ENCODE results near the gene PRRT4.

The PRRT4 gene

DNA sequence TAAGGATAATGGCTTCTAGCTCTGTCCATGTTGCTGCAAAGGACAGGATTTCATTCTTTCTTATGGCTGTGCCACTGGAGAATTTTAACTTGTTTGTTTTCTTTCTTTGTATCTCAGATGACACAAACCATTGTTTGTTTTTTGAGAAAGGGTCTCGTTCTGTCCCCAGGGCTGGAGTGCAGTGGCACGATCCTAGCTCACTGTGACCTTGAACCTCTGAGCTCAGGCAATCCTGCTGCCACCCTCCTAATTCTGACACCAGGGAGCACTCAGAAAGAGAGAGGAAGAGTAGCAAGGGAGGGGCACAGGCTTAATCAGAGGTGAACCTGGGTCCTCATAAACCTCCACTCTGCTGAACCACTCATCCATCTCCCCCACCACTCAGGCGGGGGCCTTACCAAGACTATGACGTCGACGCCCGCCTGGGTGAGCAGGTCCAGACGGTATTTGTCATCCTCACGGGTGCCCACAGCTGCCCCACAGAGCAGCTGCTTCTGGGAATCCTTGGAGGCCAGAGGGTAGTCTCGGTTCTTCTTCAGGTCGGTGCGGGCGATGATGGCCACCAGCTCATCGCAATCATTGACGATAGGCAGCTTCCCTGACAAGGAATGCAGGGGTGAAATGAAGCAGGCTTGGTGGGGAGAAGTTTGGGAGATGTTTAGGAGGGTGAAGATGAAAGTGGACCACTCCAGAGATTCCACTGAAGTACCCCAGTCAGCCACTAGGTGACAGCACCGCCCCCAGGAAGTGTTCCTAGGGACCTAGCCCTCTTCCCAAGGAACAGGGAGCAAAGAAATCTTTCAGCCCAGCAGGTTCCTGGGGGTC, 36.7 kb upstream of the PRRT4 start:
- TF ChIP-seq, protein P1, sequence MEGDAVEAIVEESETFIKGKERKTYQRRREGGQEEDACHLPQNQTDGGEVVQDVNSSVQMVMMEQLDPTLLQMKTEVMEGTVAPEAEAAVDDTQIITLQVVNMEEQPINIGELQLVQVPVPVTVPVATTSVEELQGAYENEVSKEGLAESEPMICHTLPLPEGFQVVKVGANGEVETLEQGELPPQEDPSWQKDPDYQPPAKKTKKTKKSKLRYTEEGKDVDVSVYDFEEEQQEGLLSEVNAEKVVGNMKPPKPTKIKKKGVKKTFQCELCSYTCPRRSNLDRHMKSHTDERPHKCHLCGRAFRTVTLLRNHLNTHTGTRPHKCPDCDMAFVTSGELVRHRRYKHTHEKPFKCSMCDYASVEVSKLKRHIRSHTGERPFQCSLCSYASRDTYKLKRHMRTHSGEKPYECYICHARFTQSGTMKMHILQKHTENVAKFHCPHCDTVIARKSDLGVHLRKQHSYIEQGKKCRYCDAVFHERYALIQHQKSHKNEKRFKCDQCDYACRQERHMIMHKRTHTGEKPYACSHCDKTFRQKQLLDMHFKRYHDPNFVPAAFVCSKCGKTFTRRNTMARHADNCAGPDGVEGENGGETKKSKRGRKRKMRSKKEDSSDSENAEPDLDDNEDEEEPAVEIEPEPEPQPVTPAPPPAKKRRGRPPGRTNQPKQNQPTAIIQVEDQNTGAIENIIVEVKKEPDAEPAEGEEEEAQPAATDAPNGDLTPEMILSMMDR (IDR thresholded peaks at IDR 0.05), result peak; percentile 97
- Mint-ChIP-seq H3K4me1 (no peaks in the 10 kb centered on the region), H3K4me3 (no peak overlapping the region), H3K36me3 (ENCODE audit: low read depth) (peaks cover 7% of the 10 kb centered on the region), H3K9me3 (no peaks in the 10 kb centered on the region), H3K27ac (no peak overlapping the region), H3K27me3 (ENCODE audit: low read depth, poor library complexity) (no peaks in the 10 kb centered on the region)
- DNase-seq, result peak; percentile 83

DNA sequence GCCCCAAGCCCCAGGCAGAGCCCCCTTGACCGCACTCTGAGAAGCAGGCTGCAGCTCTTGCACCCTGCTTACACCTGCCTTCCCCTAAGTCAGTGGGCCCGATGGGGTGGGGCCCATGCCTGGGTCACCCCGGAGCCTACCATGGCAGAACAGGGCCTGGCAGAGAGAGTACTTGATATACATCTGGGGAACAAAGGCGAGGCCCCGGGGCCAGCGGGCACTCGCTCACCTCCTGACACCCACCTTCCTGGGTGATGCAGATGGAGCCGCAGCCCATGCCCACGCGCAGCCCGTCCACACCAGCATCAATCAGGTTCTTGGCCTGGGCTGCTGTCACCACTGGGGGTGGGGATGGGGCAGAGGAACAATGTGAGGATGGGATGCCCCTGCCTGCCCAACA, 34.9 kb upstream of the PRRT4 start:
- no peak for DNase-seq
- TF ChIP-seq, protein P1 (IDR thresholded peaks at IDR 0.05), result no peak
- peaks cover 7% of the 10 kb centered on the region for H3K36me3 Mint-ChIP-seq (ENCODE audit: low read depth)
- no peaks in the 10 kb centered on the region for H3K9me3 Mint-ChIP-seq
- no peak overlapping the region for H3K4me3 Mint-ChIP-seq
- H3K27ac Mint-ChIP-seq, result no peak overlapping the region
- no peaks in the 10 kb centered on the region for H3K27me3 Mint-ChIP-seq (ENCODE audit: low read depth, poor library complexity)
- no peaks in the 10 kb centered on the region for H3K4me1 Mint-ChIP-seq

DNA sequence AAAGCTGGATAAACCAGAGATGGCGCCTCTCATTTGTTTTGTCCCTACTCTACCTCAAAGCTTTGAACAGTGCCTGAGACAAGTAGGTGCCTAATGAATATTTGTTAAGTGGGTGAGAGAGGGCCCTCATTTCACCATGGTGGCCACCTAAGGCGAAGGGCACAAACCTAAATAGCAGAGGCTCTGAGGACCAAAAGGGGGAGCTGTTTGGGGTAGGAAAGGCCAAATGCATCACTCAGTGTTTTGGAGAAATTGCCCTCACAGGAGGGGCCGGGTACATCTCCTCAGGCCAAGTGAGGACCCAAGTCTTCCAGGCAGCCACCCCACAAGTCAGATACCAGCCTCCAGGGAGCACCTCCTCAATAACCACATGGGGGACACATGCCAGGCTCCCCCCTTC, 34.3 kb upstream of the PRRT4 start:
- DNase-seq, result no peak
- Mint-ChIP-seq H3K4me1 (peaks cover under 1% of the 10 kb centered on the region), H3K4me3 (no peak overlapping the region), H3K27ac (no peak overlapping the region), H3K36me3 (ENCODE audit: low read depth) (peaks cover 7% of the 10 kb centered on the region), H3K9me3 (no peaks in the 10 kb centered on the region), H3K27me3 (ENCODE audit: low read depth, poor library complexity) (no peaks in the 10 kb centered on the region)
- TF ChIP-seq, protein P1 (IDR thresholded peaks at IDR 0.05), result no peak

DNA sequence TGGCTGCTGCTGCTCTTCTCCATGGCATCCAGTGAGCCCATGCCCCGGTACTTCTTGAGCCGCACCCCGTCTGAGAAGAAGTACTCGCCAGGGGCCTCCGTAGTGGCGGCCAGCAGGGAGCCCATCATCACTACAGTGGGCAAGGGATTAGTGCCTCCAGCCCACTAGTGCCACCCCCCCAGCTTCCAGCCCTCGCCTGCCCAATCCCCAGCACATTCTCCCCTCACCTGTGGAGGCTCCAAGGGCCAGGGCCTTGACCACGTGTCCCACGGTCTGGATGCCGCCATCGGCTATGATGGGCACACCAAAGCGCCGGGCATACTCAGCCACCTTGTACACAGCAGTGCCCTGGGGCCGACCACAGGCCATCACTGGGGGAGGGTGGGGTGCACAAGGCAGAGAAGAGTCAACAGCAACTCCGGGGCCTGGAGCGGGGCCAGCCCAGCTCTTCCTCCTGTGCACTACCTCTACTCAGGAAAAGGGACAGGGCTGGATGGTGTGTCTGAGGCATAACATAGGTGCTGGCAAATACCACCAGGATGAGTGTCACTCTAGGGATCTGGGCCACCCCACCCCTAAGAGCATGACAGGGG, 33.5 kb upstream of the PRRT4 start:
- Mint-ChIP-seq H3K27ac (no peak overlapping the region), H3K9me3 (no peaks in the 10 kb centered on the region), H3K4me3 (no peak overlapping the region), H3K4me1 (peaks cover 8% of the 10 kb centered on the region), H3K36me3 (ENCODE audit: low read depth) (peaks cover 7% of the 10 kb centered on the region), H3K27me3 (ENCODE audit: low read depth, poor library complexity) (no peaks in the 10 kb centered on the region)
- TF ChIP-seq, protein P1 (IDR thresholded peaks at IDR 0.05), result no peak
- DNase-seq, result no peak

DNA sequence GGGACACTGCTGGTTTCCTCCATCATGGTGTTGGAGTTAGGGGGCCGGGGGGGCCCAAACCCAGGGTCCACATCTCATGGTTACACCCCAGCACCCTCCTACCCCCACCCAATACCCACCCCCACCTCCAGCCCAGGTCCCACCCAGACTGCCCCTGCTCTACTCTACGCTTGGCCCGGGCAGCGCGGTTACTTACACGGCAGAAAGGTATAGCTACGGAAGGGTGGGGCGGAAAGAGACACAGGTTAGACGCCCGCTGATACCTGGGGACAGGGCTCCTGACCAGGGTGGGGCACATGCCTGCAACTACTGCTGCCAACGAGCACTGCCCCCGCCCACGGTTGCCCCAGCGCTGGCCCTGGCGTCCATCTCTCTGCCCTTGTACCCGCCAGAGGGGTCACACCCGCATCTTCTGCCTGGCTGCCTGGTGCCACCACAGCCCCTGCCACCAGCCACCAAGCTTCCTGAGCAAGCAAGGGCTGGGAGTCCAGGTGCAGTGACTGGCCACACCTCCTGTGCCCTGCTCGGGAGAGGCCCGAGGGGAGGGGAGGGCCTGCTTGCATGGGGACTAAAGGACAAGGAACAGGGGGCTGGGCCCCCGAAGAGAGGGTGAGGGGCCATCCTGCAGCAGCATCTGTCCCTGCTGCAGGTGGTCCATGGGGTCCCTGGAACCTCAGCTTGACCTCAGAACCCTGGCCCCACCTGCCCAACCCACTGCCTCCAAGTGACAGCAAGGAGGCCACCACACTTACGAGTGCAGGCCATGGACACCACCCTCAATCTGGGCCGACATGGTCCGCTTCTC, 32.2 kb upstream of the PRRT4 start:
- H3K36me3 Mint-ChIP-seq (ENCODE audit: low read depth), result peaks cover 7% of the 10 kb centered on the region
- H3K9me3 Mint-ChIP-seq, result no peaks in the 10 kb centered on the region
- H3K4me1 Mint-ChIP-seq, result peaks cover 21% of the 10 kb centered on the region
- DNase-seq, result no peak
- no peak overlapping the region for H3K27ac Mint-ChIP-seq
- no peaks in the 10 kb centered on the region for H3K27me3 Mint-ChIP-seq (ENCODE audit: low read depth, poor library complexity)
- TF ChIP-seq, protein P1 (IDR thresholded peaks at IDR 0.05), result no peak
- H3K4me3 Mint-ChIP-seq, result no peak overlapping the region
